DOHH2 (cell line): ENCODE results near the gene LIN54.

Source experiments
- H3F3A ChIP-seq: fragments of 200-600 bp; sonication (generic), shearing (Covaris generic); 2 replicates; pipeline ENCODE4 v1.6.0; 2016; ENCODE audit warnings: antibody characterized with exemption, mild to moderate bottlenecking; ENCODE audit not compliant: control insufficient read depth, insufficient read depth
- H3K27ac ChIP-seq: fragments of 200-600 bp; sonication (generic); 2 replicates; pipeline ENCODE4 v1.5.1; 2014; ENCODE audit warnings: low read depth, mild to moderate bottlenecking, low read length, moderate library complexity
- H3K27me3 ChIP-seq: fragments of 200-600 bp; sonication (generic); 2 replicates; pipeline ENCODE4 v1.6.1; 2014; ENCODE audit warnings: mild to moderate bottlenecking, low read length, mixed read lengths; ENCODE audit not compliant: control insufficient read depth
- H3K36me3 ChIP-seq: fragments of 200-600 bp; sonication (generic); 2 replicates; pipeline ENCODE4 v1.6.1; 2014; ENCODE audit warnings: mild to moderate bottlenecking, low read length, moderate library complexity, mixed read lengths; ENCODE audit not compliant: control insufficient read depth
- H3K4me1 ChIP-seq: fragments of 200-600 bp; sonication (generic); 2 replicates; pipeline ENCODE4 v1.6.1; 2014; ENCODE audit warnings: mild to moderate bottlenecking, low read length, mixed read lengths; ENCODE audit not compliant: control insufficient read depth
- H3K4me2 ChIP-seq: fragments of 200-600 bp; sonication (generic); 2 replicates; pipeline ENCODE4 v1.6.0; 2014; ENCODE audit warnings: mild to moderate bottlenecking, low read length, moderate library complexity
- H3K4me3 ChIP-seq: fragments of 200-600 bp; sonication (generic); 2 replicates; pipeline ENCODE4 v1.5.1; 2014; ENCODE audit warnings: mild to moderate bottlenecking, low read length, mixed read lengths
- H3K79me2 ChIP-seq: fragments of 200-600 bp; sonication (generic); 2 replicates; pipeline ENCODE4 v1.6.1; 2014; ENCODE audit warnings: mild to moderate bottlenecking, low read length, mixed read lengths; ENCODE audit not compliant: control insufficient read depth
- H3K9me2 ChIP-seq: fragments of 200-600 bp; sonication (generic); replicated peaks from 2 replicates; pipeline ENCODE4 v1.6.1; 2014; ENCODE audit warnings: mild to moderate bottlenecking, low read length, mixed read lengths; ENCODE audit not compliant: control insufficient read depth
- H3K9me3 ChIP-seq: fragments of 200-600 bp; sonication (generic); 2 replicates; pipeline ENCODE4 v1.6.1; 2014; ENCODE audit warnings: antibody characterized with exemption, low read length, mixed read lengths; ENCODE audit not compliant: control insufficient read depth, insufficient read depth
- H4K20me1 ChIP-seq: fragments of 200-600 bp; sonication (generic); 2 replicates; pipeline ENCODE4 v1.6.0; 2014; ENCODE audit warnings: low read depth, mild to moderate bottlenecking, antibody characterized with exemption, low read length, moderate library complexity; ENCODE audit not compliant: control insufficient read depth, insufficient read depth
- CTCF ChIP-seq: fragments of 200-600 bp; sonication (generic); IDR thresholded peaks from one replicate; pipeline ENCODE4 v1.5.1; 2014; ENCODE audit warnings: antibody characterized with exemption, mild to moderate bottlenecking, low read depth, low read length; ENCODE audit not compliant: poor library complexity, severe bottlenecking
- EZH2phosphoT487 ChIP-seq: fragments of 200-600 bp; sonication (generic); IDR thresholded peaks from 2 replicates; pipeline ENCODE4 v1.6.1; 2017; ENCODE audit warnings: borderline replicate concordance, mild to moderate bottlenecking, antibody characterized with exemption, low read length, moderate library complexity, mixed read lengths

LIN54 gene

GRCh38 chr4:83012687-83013419, 2.2 kb upstream of the LIN54 start:
- peaks cover 2% of the 10 kb centered on the region; the same call in 1 of the 2 replicates for H4K20me1 ChIP-seq
- H3K9me2 ChIP-seq, result no peaks in the 10 kb centered on the region
- H3K27me3 ChIP-seq, result no peaks in the 10 kb centered on the region
- H3K79me2 ChIP-seq, result peaks cover 47% of the 10 kb centered on the region
- peak overlapping the region; percentile 68 for H3K27ac ChIP-seq
- H3K36me3 ChIP-seq, result peaks cover 15% of the 10 kb centered on the region
- peak overlapping the region; percentile 100 for H3K4me3 ChIP-seq
- H3F3A ChIP-seq, result peaks cover 16% of the 10 kb centered on the region
- TF ChIP-seq EZH2phosphoT487 (no peak), CTCF (peak; percentile 45)
- no peaks in the 10 kb centered on the region for H3K9me3 ChIP-seq
- peak overlapping the region; percentile 88 for H3K4me2 ChIP-seq
- peaks cover 24% of the 10 kb centered on the region for H3K4me1 ChIP-seq

GRCh38 chr4:83012200-83012686, 1.6 kb upstream of the LIN54 start:
- Histone ChIP-seq H3K79me2 (peaks cover 53% of the 10 kb centered on the region), H3K4me3 (peak overlapping the region; percentile 100), H3F3A (peaks cover 16% of the 10 kb centered on the region), H3K9me3 (no peaks in the 10 kb centered on the region), H3K27me3 (no peaks in the 10 kb centered on the region), H3K27ac (peak overlapping the region; percentile 68), H4K20me1 (peaks cover 4% of the 10 kb centered on the region; the same call in 1 of the 2 replicates), H3K36me3 (peaks cover 15% of the 10 kb centered on the region), H3K9me2 (no peaks in the 10 kb centered on the region), H3K4me1 (peaks cover 28% of the 10 kb centered on the region), H3K4me2 (peak overlapping the region; percentile 76)
- TF ChIP-seq CTCF (no peak), EZH2phosphoT487 (no peak)

GRCh38 chr4:83011689-83012199, 1.1 kb upstream of the LIN54 start:
- no peaks in the 10 kb centered on the region for H3K9me3 ChIP-seq
- peaks cover 28% of the 10 kb centered on the region for H3K4me1 ChIP-seq
- H3F3A ChIP-seq, result peaks cover 16% of the 10 kb centered on the region
- H3K27me3 ChIP-seq, result no peaks in the 10 kb centered on the region
- H3K9me2 ChIP-seq, result no peaks in the 10 kb centered on the region
- H3K36me3 ChIP-seq, result peaks cover 15% of the 10 kb centered on the region
- TF ChIP-seq EZH2phosphoT487 (no peak), CTCF (no peak)
- H3K4me3 ChIP-seq, result peak overlapping the region; percentile 100
- peak overlapping the region; percentile 76 for H3K4me2 ChIP-seq
- peak overlapping the region; percentile 68 for H3K27ac ChIP-seq
- peaks cover 4% of the 10 kb centered on the region; the same call in 1 of the 2 replicates for H4K20me1 ChIP-seq
- peaks cover 58% of the 10 kb centered on the region for H3K79me2 ChIP-seq
